ENCODE measurements around the gene TESK2. TPM values are rescaled to one million over a fixed set of nuclear protein-coding genes. Genes with fewer than 3 reads are reported as not detected.

TESK2 gene
- total and polyA plus RNA-seq, 2 donors from 2014 or later, result 1.6 to 2.7 TPM

DNA sequence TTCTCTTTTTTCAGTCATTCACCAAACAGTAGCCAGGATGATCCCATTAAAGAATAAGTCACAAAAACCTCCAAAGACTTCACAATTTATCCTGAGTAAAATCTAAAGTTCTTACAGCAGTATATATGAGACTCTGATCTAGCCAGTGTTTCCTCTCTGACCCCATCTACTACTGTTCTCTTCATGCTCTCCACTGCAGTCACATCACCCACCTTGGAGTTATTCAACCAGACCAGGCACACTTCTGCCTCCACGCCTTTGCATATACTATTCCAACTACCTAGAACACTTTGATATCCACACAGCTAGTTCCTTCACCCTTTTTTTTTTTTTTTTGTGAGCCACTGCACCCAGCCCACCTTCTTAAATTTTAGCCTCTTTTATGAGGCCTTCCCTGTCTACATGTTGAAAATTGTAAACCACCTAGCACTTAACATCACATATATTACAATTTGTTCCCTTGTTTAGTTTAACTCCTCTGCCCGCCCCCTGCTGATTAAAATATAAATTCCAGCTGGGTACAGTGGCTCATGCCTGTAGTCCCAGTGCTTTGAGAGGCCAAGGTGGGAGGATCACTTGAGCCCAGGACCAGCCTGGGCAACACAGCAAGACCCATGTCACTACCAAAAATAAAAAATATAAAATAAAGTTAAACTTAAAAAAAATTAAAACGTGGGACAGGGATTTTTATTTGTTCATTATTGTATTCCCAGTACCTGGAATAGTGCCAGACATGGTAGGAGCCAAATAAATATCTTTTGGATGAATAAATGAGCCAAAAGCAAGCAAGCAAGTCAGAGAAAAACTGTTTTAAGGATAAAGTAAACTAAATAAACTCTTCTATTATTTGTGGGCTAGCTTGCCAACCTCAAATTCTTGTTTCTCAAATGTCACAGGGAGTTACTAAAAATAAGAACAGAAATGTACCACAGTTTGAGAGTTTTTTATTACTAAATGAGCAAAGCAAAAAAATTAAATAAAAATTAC is 115.6 kb downstream of the TESK2 start:
- no peaks in the 10 kb centered on the region for H3K4me1 ChIP-seq (ENCODE audit: control insufficient read depth in 2 of 3, insufficient read depth in 2 of 3, low read depth in 1 of 3, low read length in 3 of 3)
- H3K4me3 ChIP-seq (ENCODE audit: low read length in 3 of 3), result no peak overlapping the region
- DNase-seq (no peak), FAIRE-seq (no peak)
- TF ChIP-seq, protein P1, sequence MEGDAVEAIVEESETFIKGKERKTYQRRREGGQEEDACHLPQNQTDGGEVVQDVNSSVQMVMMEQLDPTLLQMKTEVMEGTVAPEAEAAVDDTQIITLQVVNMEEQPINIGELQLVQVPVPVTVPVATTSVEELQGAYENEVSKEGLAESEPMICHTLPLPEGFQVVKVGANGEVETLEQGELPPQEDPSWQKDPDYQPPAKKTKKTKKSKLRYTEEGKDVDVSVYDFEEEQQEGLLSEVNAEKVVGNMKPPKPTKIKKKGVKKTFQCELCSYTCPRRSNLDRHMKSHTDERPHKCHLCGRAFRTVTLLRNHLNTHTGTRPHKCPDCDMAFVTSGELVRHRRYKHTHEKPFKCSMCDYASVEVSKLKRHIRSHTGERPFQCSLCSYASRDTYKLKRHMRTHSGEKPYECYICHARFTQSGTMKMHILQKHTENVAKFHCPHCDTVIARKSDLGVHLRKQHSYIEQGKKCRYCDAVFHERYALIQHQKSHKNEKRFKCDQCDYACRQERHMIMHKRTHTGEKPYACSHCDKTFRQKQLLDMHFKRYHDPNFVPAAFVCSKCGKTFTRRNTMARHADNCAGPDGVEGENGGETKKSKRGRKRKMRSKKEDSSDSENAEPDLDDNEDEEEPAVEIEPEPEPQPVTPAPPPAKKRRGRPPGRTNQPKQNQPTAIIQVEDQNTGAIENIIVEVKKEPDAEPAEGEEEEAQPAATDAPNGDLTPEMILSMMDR (IDR thresholded peaks at IDR 0.05; ENCODE audit: borderline replicate concordance, extremely low read depth, insufficient read depth), result no peak
- no peaks in the 10 kb centered on the region for H3K9me3 ChIP-seq (ENCODE audit: control insufficient read depth in 2 of 3, insufficient read depth in 1 of 3, low read length in 3 of 3)
- no peak overlapping the region for H3K9ac ChIP-seq (ENCODE audit: low read length in 3 of 3)
- intact Hi-C loops (cut with DNase I), result no loop called here
- no peak overlapping the region for H3K27ac ChIP-seq (ENCODE audit: low read depth in 2 of 2, low read length in 2 of 2)
- no peaks in the 10 kb centered on the region for H3K27me3 ChIP-seq (ENCODE audit: control insufficient read depth, insufficient read depth, low read length)
- H3K36me3 ChIP-seq (ENCODE audit: control insufficient read depth in 2 of 3, insufficient read depth in 3 of 3, low read length in 3 of 3), result no peaks in the 10 kb centered on the region

DNA sequence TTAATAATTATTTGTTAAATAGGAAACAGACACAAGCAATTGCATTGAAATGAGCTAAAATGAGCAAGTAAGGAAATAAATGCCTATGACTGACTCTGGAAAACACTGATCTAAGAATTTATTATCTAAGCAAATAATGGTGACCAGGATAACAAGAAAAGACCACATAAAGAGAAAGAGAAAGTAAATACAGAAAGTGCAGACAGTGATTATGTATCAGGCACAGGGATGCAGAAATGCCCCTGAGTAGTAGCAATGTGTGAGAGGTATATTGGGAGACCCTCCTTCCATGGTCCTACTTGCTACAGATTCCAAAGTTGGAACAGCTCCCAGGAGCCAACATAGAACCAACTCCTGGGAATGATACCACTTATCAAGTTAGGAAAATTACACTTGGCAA is 117.4 kb downstream of the TESK2 start:
- Histone ChIP-seq H3K27me3 (ENCODE audit: control insufficient read depth, insufficient read depth, low read length) (no peaks in the 10 kb centered on the region), H3K27ac (ENCODE audit: low read depth in 2 of 2, low read length in 2 of 2) (no peak overlapping the region), H3K4me3 (ENCODE audit: low read length in 3 of 3) (no peak overlapping the region), H3K9me3 (ENCODE audit: control insufficient read depth in 2 of 3, insufficient read depth in 1 of 3, low read length in 3 of 3) (no peaks in the 10 kb centered on the region), H3K4me1 (ENCODE audit: control insufficient read depth in 2 of 3, insufficient read depth in 2 of 3, low read depth in 1 of 3, low read length in 3 of 3) (no peaks in the 10 kb centered on the region), H3K9ac (ENCODE audit: low read length in 3 of 3) (no peak overlapping the region), H3K36me3 (ENCODE audit: control insufficient read depth in 2 of 3, insufficient read depth in 3 of 3, low read length in 3 of 3) (no peaks in the 10 kb centered on the region)
- FAIRE-seq (no peak), DNase-seq (no peak)
- intact Hi-C loops (cut with DNase I), result no loop called here
- TF ChIP-seq, protein P1 (IDR thresholded peaks at IDR 0.05; ENCODE audit: borderline replicate concordance, extremely low read depth, insufficient read depth), result no peak

DNA sequence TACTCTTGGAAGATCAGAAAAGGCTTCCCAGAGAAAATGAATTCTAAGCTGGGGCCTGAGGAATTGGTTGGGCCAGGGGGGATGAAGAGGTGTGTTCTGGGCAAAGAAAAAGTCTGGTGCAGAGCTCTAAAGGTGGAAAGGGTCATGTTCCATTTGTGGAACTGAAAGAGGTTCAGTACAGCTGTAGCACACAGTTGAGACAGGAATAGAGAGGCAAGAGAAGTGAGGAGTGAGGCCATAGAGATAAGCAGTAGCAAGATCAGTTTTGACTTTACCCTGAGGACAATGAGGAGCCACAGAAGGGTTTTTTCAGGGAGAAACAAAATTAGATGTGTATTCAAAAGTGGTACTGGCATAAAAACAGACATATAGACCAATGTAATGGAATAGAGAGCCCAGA is 120.4 kb downstream of the TESK2 start:
- FAIRE-seq (no peak), DNase-seq (no peak)
- no peaks in the 10 kb centered on the region for H3K27me3 ChIP-seq (ENCODE audit: control insufficient read depth, insufficient read depth, low read length)
- H3K27ac ChIP-seq (ENCODE audit: low read depth in 2 of 2, low read length in 2 of 2), result no peak overlapping the region
- no peaks in the 10 kb centered on the region for H3K9me3 ChIP-seq (ENCODE audit: control insufficient read depth in 2 of 3, insufficient read depth in 1 of 3, low read length in 3 of 3)
- TF ChIP-seq, protein P1 (IDR thresholded peaks at IDR 0.05; ENCODE audit: borderline replicate concordance, extremely low read depth, insufficient read depth), result no peak
- no peak overlapping the region for H3K9ac ChIP-seq (ENCODE audit: low read length in 3 of 3)
- intact Hi-C loops (cut with DNase I), result no loop called here
- no peak overlapping the region for H3K4me3 ChIP-seq (ENCODE audit: low read length in 3 of 3)
- no peaks in the 10 kb centered on the region for H3K36me3 ChIP-seq (ENCODE audit: control insufficient read depth in 2 of 3, insufficient read depth in 3 of 3, low read length in 3 of 3)
- H3K4me1 ChIP-seq (ENCODE audit: control insufficient read depth in 2 of 3, insufficient read depth in 2 of 3, low read depth in 1 of 3, low read length in 3 of 3), result no peaks in the 10 kb centered on the region
